ENCODE data around the gene PIP5K1C. TPM values are rescaled to one million over a fixed set of nuclear protein-coding genes. Genes with fewer than 3 reads are reported as not detected.

The PIP5K1C gene
- total RNA-seq, 1 experiment from 2014 or later = 26.9 TPM

DNA sequence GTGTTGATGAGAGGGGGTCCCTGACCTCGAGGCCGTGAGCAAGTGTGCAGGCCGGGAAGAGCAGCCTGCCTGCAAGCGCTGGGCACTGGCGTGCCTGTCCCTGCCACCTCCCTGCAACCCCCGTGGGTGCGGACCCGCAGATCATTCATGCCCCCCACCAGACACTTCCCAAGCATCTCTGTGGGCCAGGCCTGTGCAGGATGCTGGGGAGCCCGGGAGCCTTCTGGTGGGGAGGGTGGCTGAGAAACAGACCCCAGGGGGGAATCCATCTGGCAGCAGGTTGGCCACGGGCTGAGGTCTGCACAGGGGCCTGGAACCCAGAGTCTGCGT is 55.2 kb downstream of the PIP5K1C start (continued):
- TF ChIP-seq, protein P1, sequence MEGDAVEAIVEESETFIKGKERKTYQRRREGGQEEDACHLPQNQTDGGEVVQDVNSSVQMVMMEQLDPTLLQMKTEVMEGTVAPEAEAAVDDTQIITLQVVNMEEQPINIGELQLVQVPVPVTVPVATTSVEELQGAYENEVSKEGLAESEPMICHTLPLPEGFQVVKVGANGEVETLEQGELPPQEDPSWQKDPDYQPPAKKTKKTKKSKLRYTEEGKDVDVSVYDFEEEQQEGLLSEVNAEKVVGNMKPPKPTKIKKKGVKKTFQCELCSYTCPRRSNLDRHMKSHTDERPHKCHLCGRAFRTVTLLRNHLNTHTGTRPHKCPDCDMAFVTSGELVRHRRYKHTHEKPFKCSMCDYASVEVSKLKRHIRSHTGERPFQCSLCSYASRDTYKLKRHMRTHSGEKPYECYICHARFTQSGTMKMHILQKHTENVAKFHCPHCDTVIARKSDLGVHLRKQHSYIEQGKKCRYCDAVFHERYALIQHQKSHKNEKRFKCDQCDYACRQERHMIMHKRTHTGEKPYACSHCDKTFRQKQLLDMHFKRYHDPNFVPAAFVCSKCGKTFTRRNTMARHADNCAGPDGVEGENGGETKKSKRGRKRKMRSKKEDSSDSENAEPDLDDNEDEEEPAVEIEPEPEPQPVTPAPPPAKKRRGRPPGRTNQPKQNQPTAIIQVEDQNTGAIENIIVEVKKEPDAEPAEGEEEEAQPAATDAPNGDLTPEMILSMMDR (IDR thresholded peaks at IDR 0.05 in 2 of 3, conservative IDR thresholded peaks at IDR 0.05 in 1 of 3; ENCODE audit: borderline replicate concordance in 1 of 3, insufficient read depth in 1 of 3, low read depth in 2 of 3, low read length in 2 of 3) = no peak
- no peak for TF ChIP-seq ZFX (IDR thresholded peaks at IDR 0.05)

DNA sequence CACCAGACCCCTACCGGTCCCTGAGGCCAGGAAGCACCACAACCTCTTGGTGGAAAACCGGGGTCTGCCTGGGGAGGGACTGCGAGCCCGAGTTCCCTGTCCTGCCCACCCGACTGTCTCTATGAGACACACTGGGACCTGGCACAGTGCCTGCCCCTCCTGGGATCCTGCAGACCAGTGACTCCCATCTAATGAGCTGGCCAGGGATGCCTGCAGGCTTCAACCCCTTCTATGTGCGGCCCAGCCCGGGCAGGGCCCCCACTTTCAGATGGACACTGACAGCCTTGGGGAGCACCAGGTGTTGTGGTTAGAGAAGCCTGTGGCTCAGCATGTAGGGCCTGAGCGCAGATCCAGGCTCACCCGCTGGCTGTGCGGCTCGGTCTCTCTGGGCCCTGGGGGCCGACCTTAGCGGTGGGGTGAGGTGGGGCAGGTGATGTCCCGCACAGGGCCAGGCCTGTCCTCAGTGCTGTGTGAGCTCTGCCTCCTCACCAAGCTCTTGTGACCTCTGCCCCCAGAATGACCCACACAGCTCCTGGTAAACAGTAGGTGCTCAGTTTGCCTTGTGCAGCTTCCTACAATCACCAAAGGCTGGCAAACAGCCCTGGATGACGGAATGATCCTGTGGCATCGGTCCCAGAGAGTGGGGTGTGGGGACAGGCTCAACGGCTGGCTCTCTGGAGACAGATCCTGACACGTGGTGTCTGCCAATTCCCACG is 55.8 kb downstream of the PIP5K1C start:
- Histone ChIP-seq H3K36me3 (ENCODE audit: control insufficient read depth in 1 of 2, insufficient read depth in 2 of 2, low read length in 2 of 2) (no peaks in the 10 kb centered on the region; a peak in 1 of 4 replicates), H4K20me1 (ENCODE audit: insufficient read depth) (no peaks in the 10 kb centered on the region), H2AFZ (ENCODE audit: low read depth, low read length, poor library complexity, severe bottlenecking) (no peak overlapping the region), H3K9me2 (ENCODE audit: insufficient read depth) (no peaks in the 10 kb centered on the region), H3K27me3 (ENCODE audit: insufficient read depth, low read length) (no peaks in the 10 kb centered on the region), H3K4me2 (ENCODE audit: low read length) (no peak overlapping the region), H3K4me3 (replicated peaks in 1 of 2; ENCODE audit: low read depth in 1 of 2, low read length in 2 of 2) (no peak overlapping the region), H3K27ac (ENCODE audit: low read depth, low read length) (no peak overlapping the region), H3K9ac (ENCODE audit: low read length) (no peak overlapping the region), H3K9me3 (ENCODE audit: control insufficient read depth in 1 of 2, insufficient read depth in 1 of 2, low read depth in 1 of 2, low read length in 2 of 2) (no peaks in the 10 kb centered on the region), H3K79me2 (ENCODE audit: insufficient read depth, low read length) (no peaks in the 10 kb centered on the region), H3K4me1 (ENCODE audit: control insufficient read depth in 1 of 2, insufficient read depth in 2 of 2, low read length in 2 of 2) (peaks cover 3 to 10% of the 10 kb centered on the region in 2 experiments; a peak in 3 of 4 replicates)
- RAD21 ChIA-PET (ENCODE audit: low non-redundant PET in 1 of 2, low total read pairs in 2 of 2, uncharacterized antibody in 2 of 2, unreplicated experiment in 2 of 2) = no interaction called here
- intact Hi-C loops (cut with micrococcal nuclease) = no loop called here
- CTCF ChIA-PET = interaction anchor here (0.6 kb wide), 1 partner anchor 64 kb away, joined by 4 read pairs; no protein-coding TSS in a partner anchor
- BruUV-seq (replicated peaks) = no TSS peak
- ATAC-seq (no peak), DNase-seq (ENCODE audit: low read depth, low spot score) (no peak)
- POLR2A ChIA-PET = no interaction called here
- TF ChIP-seq ZNF274 (IDR thresholded peaks at IDR 0.05; ENCODE audit: low read depth, low read length) (no peak), SP1 (IDR thresholded peaks at IDR 0.05; ENCODE audit: low read depth) (no peak), ELF1 (IDR thresholded peaks at IDR 0.05; ENCODE audit: borderline replicate concordance, low read depth) (no peak), ZFX (IDR thresholded peaks at IDR 0.05) (no peak), SIN3A (IDR thresholded peaks at IDR 0.05; ENCODE audit: low read depth) (no peak), RAD21 (IDR thresholded peaks at IDR 0.05; ENCODE audit: low read depth) (no peak), CBX3 (IDR thresholded peaks at IDR 0.05; ENCODE audit: low read depth) (no peak), EGR1 (IDR thresholded peaks at IDR 0.05; ENCODE audit: low read depth) (no peak), POLR2AphosphoS5 (IDR thresholded peaks at IDR 0.05; ENCODE audit: low read depth, low read length) (no peak), SRF (IDR thresholded peaks at IDR 0.05; ENCODE audit: low read depth) (no peak), EZH2 (IDR thresholded peaks at IDR 0.05) (no peak), TCF7L2 (IDR thresholded peaks at IDR 0.05; ENCODE audit: borderline replicate concordance, extremely low read depth, insufficient read depth, insufficient read length) (no peak), JUND (IDR thresholded peaks at IDR 0.05) (no peak)
- TF ChIP-seq, protein P2, sequence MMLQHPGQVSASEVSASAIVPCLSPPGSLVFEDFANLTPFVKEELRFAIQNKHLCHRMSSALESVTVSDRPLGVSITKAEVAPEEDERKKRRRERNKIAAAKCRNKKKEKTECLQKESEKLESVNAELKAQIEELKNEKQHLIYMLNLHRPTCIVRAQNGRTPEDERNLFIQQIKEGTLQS (IDR thresholded peaks at IDR 0.05) = no peak
- TF ChIP-seq, protein P3, sequence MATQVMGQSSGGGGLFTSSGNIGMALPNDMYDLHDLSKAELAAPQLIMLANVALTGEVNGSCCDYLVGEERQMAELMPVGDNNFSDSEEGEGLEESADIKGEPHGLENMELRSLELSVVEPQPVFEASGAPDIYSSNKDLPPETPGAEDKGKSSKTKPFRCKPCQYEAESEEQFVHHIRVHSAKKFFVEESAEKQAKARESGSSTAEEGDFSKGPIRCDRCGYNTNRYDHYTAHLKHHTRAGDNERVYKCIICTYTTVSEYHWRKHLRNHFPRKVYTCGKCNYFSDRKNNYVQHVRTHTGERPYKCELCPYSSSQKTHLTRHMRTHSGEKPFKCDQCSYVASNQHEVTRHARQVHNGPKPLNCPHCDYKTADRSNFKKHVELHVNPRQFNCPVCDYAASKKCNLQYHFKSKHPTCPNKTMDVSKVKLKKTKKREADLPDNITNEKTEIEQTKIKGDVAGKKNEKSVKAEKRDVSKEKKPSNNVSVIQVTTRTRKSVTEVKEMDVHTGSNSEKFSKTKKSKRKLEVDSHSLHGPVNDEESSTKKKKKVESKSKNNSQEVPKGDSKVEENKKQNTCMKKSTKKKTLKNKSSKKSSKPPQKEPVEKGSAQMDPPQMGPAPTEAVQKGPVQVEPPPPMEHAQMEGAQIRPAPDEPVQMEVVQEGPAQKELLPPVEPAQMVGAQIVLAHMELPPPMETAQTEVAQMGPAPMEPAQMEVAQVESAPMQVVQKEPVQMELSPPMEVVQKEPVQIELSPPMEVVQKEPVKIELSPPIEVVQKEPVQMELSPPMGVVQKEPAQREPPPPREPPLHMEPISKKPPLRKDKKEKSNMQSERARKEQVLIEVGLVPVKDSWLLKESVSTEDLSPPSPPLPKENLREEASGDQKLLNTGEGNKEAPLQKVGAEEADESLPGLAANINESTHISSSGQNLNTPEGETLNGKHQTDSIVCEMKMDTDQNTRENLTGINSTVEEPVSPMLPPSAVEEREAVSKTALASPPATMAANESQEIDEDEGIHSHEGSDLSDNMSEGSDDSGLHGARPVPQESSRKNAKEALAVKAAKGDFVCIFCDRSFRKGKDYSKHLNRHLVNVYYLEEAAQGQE (IDR thresholded peaks at IDR 0.05; ENCODE audit: low read depth) = no peak
- TF ChIP-seq, protein P4, sequence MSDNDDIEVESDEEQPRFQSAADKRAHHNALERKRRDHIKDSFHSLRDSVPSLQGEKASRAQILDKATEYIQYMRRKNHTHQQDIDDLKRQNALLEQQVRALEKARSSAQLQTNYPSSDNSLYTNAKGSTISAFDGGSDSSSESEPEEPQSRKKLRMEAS (IDR thresholded peaks at IDR 0.05) = no peak
- TF ChIP-seq, protein P5, sequence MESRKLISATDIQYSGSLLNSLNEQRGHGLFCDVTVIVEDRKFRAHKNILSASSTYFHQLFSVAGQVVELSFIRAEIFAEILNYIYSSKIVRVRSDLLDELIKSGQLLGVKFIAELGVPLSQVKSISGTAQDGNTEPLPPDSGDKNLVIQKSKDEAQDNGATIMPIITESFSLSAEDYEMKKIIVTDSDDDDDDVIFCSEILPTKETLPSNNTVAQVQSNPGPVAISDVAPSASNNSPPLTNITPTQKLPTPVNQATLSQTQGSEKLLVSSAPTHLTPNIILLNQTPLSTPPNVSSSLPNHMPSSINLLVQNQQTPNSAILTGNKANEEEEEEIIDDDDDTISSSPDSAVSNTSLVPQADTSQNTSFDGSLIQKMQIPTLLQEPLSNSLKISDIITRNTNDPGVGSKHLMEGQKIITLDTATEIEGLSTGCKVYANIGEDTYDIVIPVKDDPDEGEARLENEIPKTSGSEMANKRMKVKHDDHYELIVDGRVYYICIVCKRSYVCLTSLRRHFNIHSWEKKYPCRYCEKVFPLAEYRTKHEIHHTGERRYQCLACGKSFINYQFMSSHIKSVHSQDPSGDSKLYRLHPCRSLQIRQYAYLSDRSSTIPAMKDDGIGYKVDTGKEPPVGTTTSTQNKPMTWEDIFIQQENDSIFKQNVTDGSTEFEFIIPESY (IDR thresholded peaks at IDR 0.05; ENCODE audit: extremely low read depth, insufficient replicate concordance, low read length) = no peak
